Liver (tissue), 9 donors: ENCODE data around the gene FAM186B. TPM values are rescaled to one million over a fixed set of nuclear protein-coding genes. Genes with fewer than 3 reads are reported as not detected.

Source experiments
- DNase-seq: peaks from one replicate; pipeline ENCODE4 v3.0.0-alpha.2; 2017; ENCODE audit warnings: low spot score
- H3K27ac ChIP-seq, 2 donors: one replicate each; pipeline ENCODE4 v1.7.0; 2013; ENCODE audit warnings: inconsistent platforms in 2 of 2, low read length in 2 of 2, control low read depth in 1 of 2, low read depth in 1 of 2, mild to moderate bottlenecking in 1 of 2
- H3K27me3 ChIP-seq, 4 donors: one replicate each; pipeline versions ENCODE4 v1.6.1 to v1.7.0; 2013; ENCODE audit warnings: low read length in 3 of 4, inconsistent platforms in 1 of 4, mild to moderate bottlenecking in 1 of 4, moderate library complexity in 1 of 4; ENCODE audit not compliant: control insufficient read depth in 4 of 4, insufficient read depth in 4 of 4
- H3K36me3 ChIP-seq, 4 donors: one replicate each; pipeline versions ENCODE4 v1.6.1 to v1.7.0; 2013; ENCODE audit warnings: low read length in 3 of 4, mild to moderate bottlenecking in 3 of 4, low read depth in 1 of 4, moderate library complexity in 1 of 4; ENCODE audit not compliant: control insufficient read depth in 4 of 4, insufficient read depth in 3 of 4
- H3K4me1 ChIP-seq, 4 donors: one replicate each; pipeline versions ENCODE4 v1.6.1 to v1.7.0; 2013; ENCODE audit warnings: low read length in 3 of 4, mild to moderate bottlenecking in 3 of 4, moderate library complexity in 1 of 4; ENCODE audit not compliant: control insufficient read depth in 4 of 4, insufficient read depth in 4 of 4
- H3K4me3 ChIP-seq, 3 donors: one replicate each; pipeline versions ENCODE4 v1.6.1 to v1.7.0; 2013; ENCODE audit warnings: low read length in 3 of 3, control low read depth in 1 of 3, low read depth in 1 of 3, mild to moderate bottlenecking in 1 of 3
- H3K9ac ChIP-seq, 2 donors: one replicate each; pipeline ENCODE4 v1.7.0; 2013; ENCODE audit warnings: low read length in 2 of 2, mild to moderate bottlenecking in 2 of 2, moderate library complexity in 2 of 2, control low read depth in 1 of 2, low read depth in 1 of 2
- H3K9me3 ChIP-seq, 4 donors: one replicate each; pipeline versions ENCODE4 v1.6.1 to v1.7.0; 2013; ENCODE audit warnings: low read length in 3 of 4; ENCODE audit not compliant: control insufficient read depth in 4 of 4
- EGR1 ChIP-seq, 2 donors: IDR thresholded peaks; 2 replicates each; pipeline ENCODE4 v1.6.1; 2016 to 2018; ENCODE audit warnings: antibody characterized with exemption in 2 of 2, low read depth in 2 of 2
- FOXA1 ChIP-seq: IDR thresholded peaks from 2 replicates; pipeline ENCODE4 v1.6.1; 2016; ENCODE audit warnings: antibody characterized with exemption
- FOXA2 ChIP-seq: IDR thresholded peaks from 2 replicates; pipeline ENCODE4 v1.6.1; 2016; ENCODE audit warnings: antibody characterized with exemption
- HNF4A ChIP-seq, 2 donors: conservative IDR thresholded peaks; 2 replicates each; pipeline ENCODE4 v1.6.1; 2016; ENCODE audit warnings: antibody characterized with exemption in 2 of 2, mild to moderate bottlenecking in 2 of 2
- HNF4G ChIP-seq: IDR thresholded peaks from 2 replicates; pipeline ENCODE4 v1.6.1; 2016; ENCODE audit warnings: antibody characterized with exemption
- JUND ChIP-seq, 2 donors: IDR thresholded peaks; 2 replicates each; pipeline ENCODE4 v1.6.1; 2016; ENCODE audit warnings: antibody characterized with exemption in 2 of 2
- NR2F2 ChIP-seq: IDR thresholded peaks from 2 replicates; pipeline ENCODE4 v1.6.1; 2016; ENCODE audit warnings: antibody characterized with exemption
- RAD21 ChIP-seq, 2 donors: IDR thresholded peaks; 2 replicates each; pipeline ENCODE4 v1.6.1; 2016; ENCODE audit warnings: antibody characterized with exemption in 2 of 2, mild to moderate bottlenecking in 2 of 2
- RXRA ChIP-seq, 2 donors: IDR thresholded peaks; 2 replicates each; pipeline ENCODE4 v1.6.1; 2017 to 2018; ENCODE audit warnings: antibody characterized with exemption in 2 of 2, mild to moderate bottlenecking in 1 of 2
- SP1 ChIP-seq: IDR thresholded peaks from 2 replicates; pipeline ENCODE4 v1.6.1; 2018; ENCODE audit warnings: antibody characterized with exemption, mild to moderate bottlenecking
- YY1 ChIP-seq: IDR thresholded peaks from 2 replicates; pipeline ENCODE4 v1.6.1; 2016; ENCODE audit warnings: antibody characterized with exemption, mild to moderate bottlenecking
- WGBS: extraction: QIAGEN DNeasy Blood & Tissue Kit; methylation state at CpG from one replicate; pipeline ENCODE4 v1.1.7; 2013; 5-methylcytosine and 5-hydroxymethylcytosine counted together
- polyA plus RNA-seq, 2 donors: library from polyadenylated mRNA; stranded (reverse) in 1 of 2; unstranded in 1 of 2; fragments of 200-250 nt in 1 of 2; fragments of >200 nt in 1 of 2; fragmentation: Nextera tagmentation in 1 of 2; extraction: Ambion mirVana in 1 of 2; gene quantifications; one replicate each; pipeline versions ENCODE4 v1.2.1 to v1.2.3, GENCODE V29; 2013 to 2015
- total RNA-seq, 2 donors: library from RNA; depleted of rRNA; stranded (reverse); fragments of >200 nt; gene quantifications; one replicate each; pipeline ENCODE4 v1.2.3, GENCODE V29; 2014
- TF ChIP-seq, protein P1 (sequence below): IDR thresholded peaks from 2 replicates; pipeline ENCODE4 v1.6.1; 2016; ENCODE audit warnings: antibody characterized with exemption
- TF ChIP-seq, protein P2 (sequence below): IDR thresholded peaks from 2 replicates; pipeline ENCODE4 v1.6.1; 2016; ENCODE audit warnings: antibody characterized with exemption, mild to moderate bottlenecking
- TF ChIP-seq, protein P3 (sequence below): IDR thresholded peaks from 2 replicates; pipeline ENCODE4 v1.6.1; 2016; ENCODE audit warnings: antibody characterized with exemption
- TF ChIP-seq, protein P4 (sequence below): IDR thresholded peaks from 2 replicates; pipeline ENCODE4 v1.6.1; 2016; ENCODE audit warnings: antibody characterized with exemption
- TF ChIP-seq, protein P5 (sequence below): fragments of 150-350 bp; IDR thresholded peaks from 2 replicates; pipeline ENCODE4 v1.5.1; 2017; ENCODE audit warnings: improper control_type of control experiment, low read depth, low read length; ENCODE audit not compliant: missing input control
- donor health status: healthy.
- donor health status: healthy.
- donor health status: healthy.
- donor health status: healthy.
- donor health status: healthy.

FAM186B gene
- total and polyA plus RNA-seq, 4 donors = 0.19 to 0.84 (median 0.42) TPM

DNA sequence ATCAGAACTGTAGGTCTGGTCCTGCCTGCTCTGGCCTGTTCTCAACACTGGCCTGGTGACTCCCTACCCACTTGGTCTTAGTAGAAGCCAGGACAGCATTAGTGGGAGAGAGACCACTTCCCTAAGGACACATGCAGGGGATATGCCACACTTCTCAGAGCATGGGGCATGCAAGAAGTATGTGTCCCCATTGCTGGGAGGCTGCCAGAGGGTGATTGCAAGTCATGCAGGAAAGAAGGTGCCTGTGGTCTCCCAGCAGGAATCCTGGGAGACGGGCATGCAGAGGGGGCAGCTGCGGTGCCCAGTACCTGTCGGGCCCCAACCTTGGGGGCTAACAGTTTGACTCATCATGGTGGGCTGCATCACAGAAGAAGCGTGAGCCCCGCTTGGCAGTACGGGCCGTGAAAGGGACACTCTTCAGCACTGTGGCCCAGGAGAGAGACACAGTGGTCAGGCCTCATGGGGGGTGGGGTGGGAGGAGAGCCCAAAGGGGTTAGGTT, 40.9 kb upstream of the FAM186B start:
- H3K36me3 ChIP-seq = peaks cover 0 to 12% (median 3%) of the 10 kb centered on the region in 4 donors

DNA sequence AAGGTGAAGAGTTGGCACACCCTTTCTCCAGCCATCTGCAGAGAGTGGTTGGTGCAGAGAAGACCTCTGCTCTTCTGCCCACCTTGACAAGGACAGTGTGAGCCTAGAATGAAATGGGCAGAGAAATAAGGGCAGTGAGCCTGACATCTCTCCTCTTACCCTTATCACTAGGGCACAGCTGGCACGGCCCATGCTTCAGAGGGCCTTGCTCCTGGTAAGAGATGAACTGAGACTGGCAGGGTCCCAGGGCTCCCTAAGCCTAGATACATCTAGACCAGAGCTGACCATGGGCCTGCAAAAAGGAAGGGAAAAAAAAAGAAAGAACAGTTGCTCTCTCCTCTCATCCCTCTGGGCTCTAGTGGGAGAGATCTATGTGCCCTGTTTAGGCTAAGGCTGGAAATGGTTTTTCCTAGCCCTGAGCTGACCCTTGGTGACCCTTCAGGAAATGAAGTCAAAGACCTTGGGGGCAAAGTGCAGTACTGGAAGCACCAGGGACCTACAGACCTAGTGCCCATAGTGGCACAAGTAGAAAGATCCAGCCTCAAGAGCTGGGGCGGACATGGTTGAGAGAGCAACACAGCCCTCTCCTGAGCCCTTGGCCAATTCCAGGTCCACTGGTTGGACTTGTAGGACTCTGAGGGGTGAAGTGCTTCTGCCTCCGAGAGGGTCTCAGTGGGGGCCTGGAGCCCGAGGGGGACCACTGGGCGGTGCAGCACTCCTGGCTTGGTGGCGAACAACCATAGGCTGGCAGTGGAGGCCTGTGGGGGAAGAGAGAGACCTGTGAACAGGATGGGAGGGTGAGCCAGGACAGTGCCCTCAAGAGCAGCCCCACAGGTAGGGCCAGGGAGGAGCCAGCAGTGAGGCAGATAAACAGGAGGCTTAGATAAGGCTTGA, 40.0 kb upstream of the FAM186B start:
- WGBS = 91% methylated on average over 6 of the region's 6 CpGs
- no peak overlapping the region for H3K9ac ChIP-seq
- no peaks in the 10 kb centered on the region for H3K9me3 ChIP-seq
- no peak overlapping the region for H3K27ac ChIP-seq
- H3K4me3 ChIP-seq = no peak overlapping the region
- H3K4me1 ChIP-seq = peaks cover 3 to 17% (median 11%) of the 10 kb centered on the region in 4 donors
- no peak for DNase-seq
- H3K36me3 ChIP-seq = peaks cover 0 to 12% (median 3%) of the 10 kb centered on the region in 4 donors
- H3K27me3 ChIP-seq = no peaks in the 10 kb centered on the region
- TF ChIP-seq RXRA (IDR thresholded peaks at IDR 0.05) (peak; percentile 48 to 84), HNF4G (peak; percentile 35), FOXA2 (no peak), RAD21 (IDR thresholded peaks at IDR 0.05) (peak in 1 of 2 donors; percentile 15), EGR1 (IDR thresholded peaks at IDR 0.05; ENCODE audit: low read depth in 2 of 2) (no peak), NR2F2 (peak; percentile 53), FOXA1 (no peak), SP1 (peak; percentile 59), YY1 (no peak), JUND (IDR thresholded peaks at IDR 0.05) (no peak)
- TF ChIP-seq, protein P1, sequence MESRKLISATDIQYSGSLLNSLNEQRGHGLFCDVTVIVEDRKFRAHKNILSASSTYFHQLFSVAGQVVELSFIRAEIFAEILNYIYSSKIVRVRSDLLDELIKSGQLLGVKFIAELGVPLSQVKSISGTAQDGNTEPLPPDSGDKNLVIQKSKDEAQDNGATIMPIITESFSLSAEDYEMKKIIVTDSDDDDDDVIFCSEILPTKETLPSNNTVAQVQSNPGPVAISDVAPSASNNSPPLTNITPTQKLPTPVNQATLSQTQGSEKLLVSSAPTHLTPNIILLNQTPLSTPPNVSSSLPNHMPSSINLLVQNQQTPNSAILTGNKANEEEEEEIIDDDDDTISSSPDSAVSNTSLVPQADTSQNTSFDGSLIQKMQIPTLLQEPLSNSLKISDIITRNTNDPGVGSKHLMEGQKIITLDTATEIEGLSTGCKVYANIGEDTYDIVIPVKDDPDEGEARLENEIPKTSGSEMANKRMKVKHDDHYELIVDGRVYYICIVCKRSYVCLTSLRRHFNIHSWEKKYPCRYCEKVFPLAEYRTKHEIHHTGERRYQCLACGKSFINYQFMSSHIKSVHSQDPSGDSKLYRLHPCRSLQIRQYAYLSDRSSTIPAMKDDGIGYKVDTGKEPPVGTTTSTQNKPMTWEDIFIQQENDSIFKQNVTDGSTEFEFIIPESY = no peak
- TF ChIP-seq, protein P2, sequence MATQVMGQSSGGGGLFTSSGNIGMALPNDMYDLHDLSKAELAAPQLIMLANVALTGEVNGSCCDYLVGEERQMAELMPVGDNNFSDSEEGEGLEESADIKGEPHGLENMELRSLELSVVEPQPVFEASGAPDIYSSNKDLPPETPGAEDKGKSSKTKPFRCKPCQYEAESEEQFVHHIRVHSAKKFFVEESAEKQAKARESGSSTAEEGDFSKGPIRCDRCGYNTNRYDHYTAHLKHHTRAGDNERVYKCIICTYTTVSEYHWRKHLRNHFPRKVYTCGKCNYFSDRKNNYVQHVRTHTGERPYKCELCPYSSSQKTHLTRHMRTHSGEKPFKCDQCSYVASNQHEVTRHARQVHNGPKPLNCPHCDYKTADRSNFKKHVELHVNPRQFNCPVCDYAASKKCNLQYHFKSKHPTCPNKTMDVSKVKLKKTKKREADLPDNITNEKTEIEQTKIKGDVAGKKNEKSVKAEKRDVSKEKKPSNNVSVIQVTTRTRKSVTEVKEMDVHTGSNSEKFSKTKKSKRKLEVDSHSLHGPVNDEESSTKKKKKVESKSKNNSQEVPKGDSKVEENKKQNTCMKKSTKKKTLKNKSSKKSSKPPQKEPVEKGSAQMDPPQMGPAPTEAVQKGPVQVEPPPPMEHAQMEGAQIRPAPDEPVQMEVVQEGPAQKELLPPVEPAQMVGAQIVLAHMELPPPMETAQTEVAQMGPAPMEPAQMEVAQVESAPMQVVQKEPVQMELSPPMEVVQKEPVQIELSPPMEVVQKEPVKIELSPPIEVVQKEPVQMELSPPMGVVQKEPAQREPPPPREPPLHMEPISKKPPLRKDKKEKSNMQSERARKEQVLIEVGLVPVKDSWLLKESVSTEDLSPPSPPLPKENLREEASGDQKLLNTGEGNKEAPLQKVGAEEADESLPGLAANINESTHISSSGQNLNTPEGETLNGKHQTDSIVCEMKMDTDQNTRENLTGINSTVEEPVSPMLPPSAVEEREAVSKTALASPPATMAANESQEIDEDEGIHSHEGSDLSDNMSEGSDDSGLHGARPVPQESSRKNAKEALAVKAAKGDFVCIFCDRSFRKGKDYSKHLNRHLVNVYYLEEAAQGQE = no peak
- TF ChIP-seq, protein P3, sequence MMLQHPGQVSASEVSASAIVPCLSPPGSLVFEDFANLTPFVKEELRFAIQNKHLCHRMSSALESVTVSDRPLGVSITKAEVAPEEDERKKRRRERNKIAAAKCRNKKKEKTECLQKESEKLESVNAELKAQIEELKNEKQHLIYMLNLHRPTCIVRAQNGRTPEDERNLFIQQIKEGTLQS = no peak
- TF ChIP-seq, protein P4, sequence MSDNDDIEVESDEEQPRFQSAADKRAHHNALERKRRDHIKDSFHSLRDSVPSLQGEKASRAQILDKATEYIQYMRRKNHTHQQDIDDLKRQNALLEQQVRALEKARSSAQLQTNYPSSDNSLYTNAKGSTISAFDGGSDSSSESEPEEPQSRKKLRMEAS = no peak
- TF ChIP-seq, protein P5, sequence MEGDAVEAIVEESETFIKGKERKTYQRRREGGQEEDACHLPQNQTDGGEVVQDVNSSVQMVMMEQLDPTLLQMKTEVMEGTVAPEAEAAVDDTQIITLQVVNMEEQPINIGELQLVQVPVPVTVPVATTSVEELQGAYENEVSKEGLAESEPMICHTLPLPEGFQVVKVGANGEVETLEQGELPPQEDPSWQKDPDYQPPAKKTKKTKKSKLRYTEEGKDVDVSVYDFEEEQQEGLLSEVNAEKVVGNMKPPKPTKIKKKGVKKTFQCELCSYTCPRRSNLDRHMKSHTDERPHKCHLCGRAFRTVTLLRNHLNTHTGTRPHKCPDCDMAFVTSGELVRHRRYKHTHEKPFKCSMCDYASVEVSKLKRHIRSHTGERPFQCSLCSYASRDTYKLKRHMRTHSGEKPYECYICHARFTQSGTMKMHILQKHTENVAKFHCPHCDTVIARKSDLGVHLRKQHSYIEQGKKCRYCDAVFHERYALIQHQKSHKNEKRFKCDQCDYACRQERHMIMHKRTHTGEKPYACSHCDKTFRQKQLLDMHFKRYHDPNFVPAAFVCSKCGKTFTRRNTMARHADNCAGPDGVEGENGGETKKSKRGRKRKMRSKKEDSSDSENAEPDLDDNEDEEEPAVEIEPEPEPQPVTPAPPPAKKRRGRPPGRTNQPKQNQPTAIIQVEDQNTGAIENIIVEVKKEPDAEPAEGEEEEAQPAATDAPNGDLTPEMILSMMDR = no peak

More for the DNA sequence above, 40.9 kb upstream of the FAM186B start:
- WGBS = 97% methylated on average over 7 of the region's 7 CpGs
- DNase-seq = no peak
- no peaks in the 10 kb centered on the region for H3K9me3 ChIP-seq
- no peak overlapping the region for H3K27ac ChIP-seq
- no peak overlapping the region for H3K4me3 ChIP-seq
- H3K4me1 ChIP-seq = peaks cover 3 to 17% (median 11%) of the 10 kb centered on the region in 4 donors
- no peaks in the 10 kb centered on the region for H3K27me3 ChIP-seq
- H3K9ac ChIP-seq = no peak overlapping the region
- TF ChIP-seq HNF4G (no peak), NR2F2 (no peak), FOXA2 (no peak), RAD21 (IDR thresholded peaks at IDR 0.05) (no peak), FOXA1 (no peak), SP1 (no peak), HNF4A (conservative IDR thresholded peaks at IDR 0.05) (no peak)
- TF ChIP-seq, protein P5 = no peak
- TF ChIP-seq, protein P3 = no peak
- TF ChIP-seq, protein P4 = no peak
